Esophagus mucosa (tissue), 1 donor: ENCODE results near the gene PICALM. TPM values are rescaled to one million over a fixed set of nuclear protein-coding genes. Genes with fewer than 3 reads are reported as not detected.
"Not testable (repeated sequence)": the region's sequence is repeated elsewhere in the genome, so short reads cannot be mapped to it uniquely, and the experiment has no call there.

Experiments used
- ATAC-seq: fragments of 200-7000 bp; cut with Tn5 transposase; one replicate; pipeline ENCODE4 v1.9.1; 2020
- total RNA-seq: library from RNA; stranded (reverse); gene quantifications from one replicate; pipeline ENCODE4 v1.2.4, GENCODE V29; 2023
- donor health status: DM: yes; HTN: yes; CAD: no.

The PICALM gene
- total RNA-seq, 1 donor from 2014 or later, result 97.8 TPM

GRCh38 chr11:85939099-85940015 lies 129.5 kb downstream of the PICALM start:
- ATAC-seq, result no peak

GRCh38 chr11:85937835-85938234 lies 131.0 kb downstream of the PICALM start:
- ATAC-seq, result no peak

- peak; percentile 8 for ATAC-seq
Measured at GRCh38 chr11:85935751-85936150, 133.1 kb downstream of the PICALM start.

GRCh38 chr11:85934596-85935169 lies 134.2 kb downstream of the PICALM start:
- ATAC-seq, result no peak

DNA sequence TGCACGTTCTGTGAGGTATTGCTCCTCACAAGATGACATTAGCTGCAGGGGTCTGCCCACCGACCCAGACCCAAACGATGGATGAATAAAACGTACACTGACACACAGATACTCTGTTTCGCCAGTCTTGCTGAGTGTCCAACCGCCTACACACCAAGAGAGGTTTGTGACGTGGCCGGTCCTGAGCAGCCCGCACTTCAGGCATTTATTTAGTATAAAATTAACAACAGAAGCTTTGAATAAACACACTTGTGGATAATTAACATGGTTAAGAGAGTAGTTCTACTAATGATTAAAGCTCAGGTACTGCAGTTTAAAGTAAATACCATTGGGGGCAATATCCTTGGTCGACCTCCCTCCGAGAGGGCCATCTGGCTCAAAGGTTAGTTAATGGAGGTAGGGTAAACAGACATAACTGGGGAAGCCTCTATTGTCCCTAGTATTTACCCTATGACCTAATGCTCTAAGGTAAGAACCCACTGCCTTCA lies 138.0 kb downstream of the PICALM start:
- ATAC-seq, result no peak

GRCh38 chr11:85926653-85927214 lies 142.2 kb downstream of the PICALM start:
- ATAC-seq, result not testable (repeated sequence)

GRCh38 chr11:85923455-85923854 lies 145.4 kb downstream of the PICALM start:
- ATAC-seq, result no peak

GRCh38 chr11:85922367-85922766 lies 146.5 kb downstream of the PICALM start:
- ATAC-seq, result no peak

DNA sequence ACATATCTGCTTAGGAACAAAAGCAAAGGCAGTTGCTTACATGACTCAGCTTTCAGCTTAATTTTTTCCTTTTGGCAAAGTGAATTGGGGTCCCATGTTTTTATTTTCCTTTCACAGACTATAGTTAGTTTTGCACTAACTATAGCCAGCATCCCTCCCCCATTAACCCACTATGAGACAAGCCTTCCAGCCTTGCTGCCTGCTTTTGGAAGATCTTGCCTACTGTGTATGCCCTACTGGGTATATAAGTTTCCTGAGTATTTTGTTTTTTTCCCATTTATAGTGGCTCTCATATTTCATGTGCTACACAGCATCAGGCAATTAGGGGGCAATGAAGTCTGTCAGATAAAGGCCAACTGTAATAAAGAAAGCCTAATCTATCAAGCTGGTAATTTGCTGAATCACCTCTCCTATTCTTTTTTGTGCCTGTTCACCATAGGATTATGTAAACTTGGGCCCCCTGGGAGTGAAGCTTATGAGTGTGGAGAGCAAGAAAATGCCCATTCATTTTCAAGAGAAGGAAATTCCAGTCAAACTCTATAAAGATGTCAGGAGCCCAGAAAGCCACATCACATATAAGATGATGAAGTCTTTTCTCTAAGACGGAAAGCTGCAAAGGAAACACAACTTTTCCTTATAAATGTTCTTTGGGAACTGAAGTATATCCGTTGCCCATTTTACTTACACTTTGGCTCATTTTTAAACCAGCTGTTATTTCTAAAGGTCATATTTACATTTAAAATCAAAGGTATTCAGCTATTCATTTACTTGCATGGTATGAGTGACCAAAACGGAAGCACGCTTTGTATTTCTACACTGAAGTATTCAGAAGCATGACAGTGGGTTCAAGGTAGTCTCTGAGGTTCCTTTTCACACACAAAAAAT lies 149.7 kb downstream of the PICALM start:
- no peak for ATAC-seq

DNA sequence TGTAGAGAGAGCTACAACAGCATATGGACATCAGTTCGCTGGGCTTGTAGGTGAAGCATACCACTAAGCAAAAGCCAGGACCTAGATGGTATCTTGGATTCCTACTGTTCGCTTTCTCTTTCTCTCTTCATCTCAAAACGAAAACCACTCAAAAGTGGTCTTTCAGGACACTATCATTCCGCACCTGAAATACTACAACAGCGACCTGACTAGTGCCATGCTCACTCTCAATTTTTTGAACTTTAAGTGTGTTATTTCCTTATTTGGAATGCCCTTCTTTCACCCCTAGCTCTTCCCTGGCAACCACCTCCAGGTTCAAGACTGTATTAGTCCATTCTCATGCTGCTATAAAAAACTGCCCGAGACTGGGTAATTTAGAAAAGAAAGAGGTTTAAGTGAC lies 154.5 kb downstream of the PICALM start:
- no peak for ATAC-seq

DNA sequence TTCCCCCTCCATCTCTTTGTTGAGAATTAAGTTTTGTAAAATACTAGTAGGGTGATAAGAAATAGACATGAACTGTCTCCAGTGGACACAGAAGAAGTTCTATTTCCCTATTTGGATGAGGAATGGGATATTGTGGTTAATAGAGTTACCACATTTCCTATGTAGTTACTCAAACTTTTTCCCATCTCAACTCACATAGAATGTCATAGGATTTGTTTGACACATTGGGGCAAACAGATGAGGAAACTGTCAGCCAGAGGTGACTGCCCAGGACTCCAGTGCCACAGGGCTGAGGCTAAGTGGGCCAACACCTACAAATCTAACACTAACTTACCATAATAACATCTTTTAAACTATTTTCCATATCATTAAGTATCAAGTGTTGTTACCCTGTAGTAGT lies 155.4 kb downstream of the PICALM start:
- ATAC-seq, result no peak

DNA sequence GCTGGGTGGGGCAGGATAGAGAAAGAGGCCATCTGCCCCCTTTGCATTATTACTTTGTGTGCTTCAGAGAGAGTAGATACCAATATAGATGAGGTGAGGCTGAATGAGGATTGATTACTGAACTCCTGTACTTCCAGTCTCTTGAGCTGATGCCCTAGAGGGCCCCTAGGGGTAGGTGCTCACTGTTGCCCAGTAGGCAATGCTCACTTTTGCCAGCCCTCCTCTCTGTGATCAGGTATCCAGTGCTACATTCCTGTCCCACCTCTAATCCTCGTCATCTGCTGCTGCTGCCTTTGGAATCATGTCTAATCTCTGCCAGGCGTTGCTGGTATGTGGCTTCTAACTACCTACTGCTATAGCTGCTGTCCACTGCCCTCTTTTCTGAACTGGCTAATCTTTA lies 156.5 kb downstream of the PICALM start:
- no peak for ATAC-seq

Other genes with a start within 250 kb of the PICALM start
- not detected for gene CCDC83, start 213.7 kb downstream of the PICALM start, total RNA-seq
- 10.6 TPM for gene EED, start 175.7 kb upstream of the PICALM start, total RNA-seq
- gene HIKESHI, start 233.2 kb upstream of the PICALM start, total RNA-seq, result 30.6 TPM